ENCODE data around the gene KPNB1. TPM values are rescaled to one million over a fixed set of nuclear protein-coding genes. Genes with fewer than 3 reads are reported as not detected.

KPNB1 gene
- total and polyA plus RNA-seq, 2 of the 8 experiments (the other 6 are each of a cell fraction or from before 2014, with no cell fraction given), result 171 to 625 TPM

GRCh38 chr17:47728214-47728877 is 78.6 kb downstream of the KPNB1 start:
- no peak overlapping the region for H2BK12ac ChIP-seq (ENCODE audit: low read depth, low read length)
- H3K79me1 ChIP-seq (ENCODE audit: low read depth, low read length), result no peaks in the 10 kb centered on the region
- no peak overlapping the region for H4K5ac ChIP-seq (ENCODE audit: insufficient read length, low read depth, low read length)
- peaks cover 13 to 27% (median 23%) of the 10 kb centered on the region in 4 experiments for H3K27me3 ChIP-seq (replicated peaks in 1 of 4; ENCODE audit: control insufficient read depth in 3 of 4, extremely low read depth in 1 of 4, insufficient read depth in 3 of 4, low read length in 3 of 4)
- peaks cover 0 to 2% of the 10 kb centered on the region in 2 experiments for H4K20me1 ChIP-seq (replicated peaks in 1 of 2; ENCODE audit: control insufficient read depth in 1 of 2, insufficient read depth in 2 of 2, low read length in 2 of 2)
- no peak overlapping the region for H3K4ac ChIP-seq (replicated peaks; ENCODE audit: insufficient read length, low read depth, low read length)
- no peak overlapping the region for H3K4me2 ChIP-seq (ENCODE audit: insufficient read depth in 1 of 2, low read depth in 2 of 2, low read length in 2 of 2)
- WGBS, 2 experiments (ENCODE audit: extremely low coverage in 1 of 2, insufficient coverage in 1 of 2, insufficient read length in 1 of 2, insufficient replicate concordance in 2 of 2, low coverage in 1 of 2, low lambda C conversion rate in 2 of 2, missing lambda C conversion rate in 1 of 2), result 76% methylated on average over 4 of the region's 4 CpGs; no CpG with 5 or more reads in 1 of the 2 experiments
- ChIA-PET CTCF (ENCODE audit: partially characterized antibody) (interaction anchor here (0.6 to 24.7 kb wide), 4 partner anchors 12 to 57 kb away, joined by 3 to 441 read pairs (median 91); partner anchors contain the start of gene TBKBP1), POLR2A (ENCODE audit: partially characterized antibody) (interaction anchor here (0.7 kb wide), 2 partner anchors 10 kb away, joined by 3 read pairs; no protein-coding TSS in a partner anchor)
- no peaks in the 10 kb centered on the region for H3K9me3 ChIP-seq (ENCODE audit: insufficient read depth in 2 of 2, low read depth in 1 of 2, low read length in 1 of 2)
- no peak overlapping the region for H4K8ac ChIP-seq (ENCODE audit: extremely low read depth, insufficient read depth, low read length)
- H3K9ac ChIP-seq (replicated peaks in 1 of 4; ENCODE audit: extremely low read depth in 1 of 4, low read depth in 3 of 4, low read length in 3 of 4), result no peak overlapping the region
- H3K14ac ChIP-seq (ENCODE audit: insufficient read length), result no peak overlapping the region
- no peak overlapping the region for H4K91ac ChIP-seq (replicated peaks; ENCODE audit: insufficient read length, low read length)
- H2BK5ac ChIP-seq (ENCODE audit: low read depth, low read length), result no peak overlapping the region
- H2BK20ac ChIP-seq (ENCODE audit: low read length), result no peak overlapping the region
- H3K36me3 ChIP-seq (ENCODE audit: control insufficient read depth in 2 of 4, insufficient read depth in 4 of 4, low read length in 3 of 4), result peaks cover 0 to 1% (median 0%) of the 10 kb centered on the region in 4 experiments; a peak in 1 of 8 replicates
- H3K27ac ChIP-seq (ENCODE audit: low read depth, low read length), result no peak overlapping the region
- H3K4me3 ChIP-seq (ENCODE audit: extremely low read depth in 1 of 4, insufficient read depth in 2 of 4, low read depth in 3 of 4, low read length in 4 of 4), result no peak overlapping the region
- H2BK15ac ChIP-seq (ENCODE audit: low read length), result no peak overlapping the region
- no peak overlapping the region for H2BK120ac ChIP-seq (replicated peaks; ENCODE audit: low read depth, low read length)
- no peak overlapping the region for H3K23ac ChIP-seq (ENCODE audit: insufficient read length)
- peaks cover 0 to 13% (median 0%) of the 10 kb centered on the region in 4 experiments; a peak in 1 of 7 replicates for H3K4me1 ChIP-seq (replicated peaks in 1 of 4; ENCODE audit: control insufficient read depth in 3 of 4, insufficient read depth in 4 of 4, low read length in 3 of 4)
- no peak overlapping the region for H2AK5ac ChIP-seq (ENCODE audit: low read depth, low read length)
- H3K79me2 ChIP-seq (ENCODE audit: control insufficient read depth in 1 of 2, insufficient read depth in 2 of 2, low read length in 2 of 2), result no peaks in the 10 kb centered on the region
- no peak overlapping the region for H2AFZ ChIP-seq (ENCODE audit: low read length)
- DNase-seq (ENCODE audit: low read depth in 1 of 2, low spot score in 2 of 2) (no peak), FAIRE-seq (no peak)
- no peak overlapping the region for H3K18ac ChIP-seq (ENCODE audit: extremely low read depth, low read length)
- H3K56ac ChIP-seq (replicated peaks; ENCODE audit: insufficient read length, low read depth, low read length), result no peak overlapping the region
- peaks cover 2% of the 10 kb centered on the region; the same call in 1 of the 2 replicates for H3K23me2 ChIP-seq (ENCODE audit: low read depth, low read length)
- TF ChIP-seq CTBP2 (IDR thresholded peaks at IDR 0.05; ENCODE audit: borderline replicate concordance, insufficient read depth, insufficient read length, low read length), result no peak
- TF ChIP-seq MAX (IDR thresholded peaks at IDR 0.05), result no peak
- no peak for TF ChIP-seq TAF7 (optimal IDR thresholded peaks at IDR 0.05; ENCODE audit: borderline replicate concordance, low read depth, low read length)
- TF ChIP-seq JUN (IDR thresholded peaks at IDR 0.05; ENCODE audit: low read depth, low read length), result no peak
- TF ChIP-seq PHF8 (conservative IDR thresholded peaks at IDR 0.05; ENCODE audit: low read depth, low read length), result no peak
- TF ChIP-seq BRCA1 (IDR thresholded peaks at IDR 0.05; ENCODE audit: low read depth, low read length), result no peak
- TF ChIP-seq ASH2L (IDR thresholded peaks at IDR 0.05; ENCODE audit: low read length), result no peak
- no peak for TF ChIP-seq EGR1 (IDR thresholded peaks at IDR 0.05; ENCODE audit: borderline replicate concordance, low read depth, low read length)
- no peak for TF ChIP-seq POLR2AphosphoS5 (IDR thresholded peaks at IDR 0.05; ENCODE audit: low read depth, low read length)
